H1 (cell line): Measurements from ENCODE around the gene TMEM126B. TPM values are rescaled to one million over a fixed set of nuclear protein-coding genes. Genes with fewer than 3 reads are reported as not detected.

Experiments used
- CTCF ChIA-PET: fragments of 300-600 bp; sonication (Branson Sonifier 250); formaldehyde crosslinking; loops from one replicate; lab custom pipeline; 2021; ENCODE audit not compliant: partially characterized antibody; lab: Charles Lee
- POLR2A ChIA-PET: fragments of 300-600 bp; sonication (Branson Sonifier 250); formaldehyde crosslinking; loops from one replicate; lab custom pipeline; 2021; ENCODE audit warnings: inconsistent platforms; ENCODE audit not compliant: partially characterized antibody; lab: Charles Lee
- DNase-seq, 2 experiments: peaks; one replicate each; pipeline versions ENCODE4 v3.0.0 to v3.0.0-alpha.2; 2010 to 2022; ENCODE audit warnings: low spot score in 2 of 2, low read depth in 1 of 2, mixed read lengths in 1 of 2
- FAIRE-seq: peaks from 2 replicates; lab custom pipeline; 2011; peaks lifted over from hg19 to GRCh38; lab: Jason Lieb, UNC
- H2AFZ ChIP-seq: 2 replicates; pipeline ENCODE4 v1.8.1; 2012; ENCODE audit warnings: low read length, inconsistent platforms
- H2AK5ac ChIP-seq: 2 replicates; pipeline ENCODE4 v1.6.1; 2013; ENCODE audit warnings: low read depth, low read length
- H2BK120ac ChIP-seq: replicated peaks from 2 replicates; pipeline ENCODE3; 2013; ENCODE audit warnings: low read depth, low read length, inconsistent platforms
- H2BK12ac ChIP-seq: 2 replicates; pipeline ENCODE4 v1.6.1; 2013; ENCODE audit warnings: low read depth, low read length
- H2BK15ac ChIP-seq: 2 replicates; pipeline ENCODE4 v1.6.1; 2013; ENCODE audit warnings: low read length
- H2BK20ac ChIP-seq: 2 replicates; pipeline ENCODE4 v1.6.1; 2013; ENCODE audit warnings: low read length
- H2BK5ac ChIP-seq: 2 replicates; pipeline ENCODE4 v1.6.1; 2013; ENCODE audit warnings: low read depth, low read length
- H3K14ac ChIP-seq: 2 replicates; pipeline ENCODE4 v1.6.1; 2013; ENCODE audit warnings: inconsistent platforms; ENCODE audit not compliant: insufficient read length
- H3K18ac ChIP-seq: 2 replicates; pipeline ENCODE4 v1.6.1; 2013; ENCODE audit warnings: low read length; ENCODE audit errors: extremely low read depth
- H3K23ac ChIP-seq: 2 replicates; pipeline ENCODE4 v1.6.1; 2013; ENCODE audit warnings: inconsistent platforms; ENCODE audit not compliant: insufficient read length
- H3K23me2 ChIP-seq: 2 replicates; pipeline ENCODE4 v1.6.1; 2013; ENCODE audit warnings: low read depth, low read length
- H3K27ac ChIP-seq: 2 replicates; pipeline ENCODE4 v1.6.1; 2011; ENCODE audit warnings: low read depth, low read length, inconsistent platforms
- H3K27me3 ChIP-seq, 4 experiments: replicated peaks in 1 of 4; 1 replicate in 1 of 4; 2 replicates in 3 of 4; pipeline versions ENCODE4 v1.6.1 to v1.8.1; 2011 to 2013; ENCODE audit warnings: low read length in 3 of 4, mild to moderate bottlenecking in 3 of 4, inconsistent platforms in 2 of 4, mixed read lengths in 2 of 4, moderate library complexity in 1 of 4; ENCODE audit not compliant: control insufficient read depth in 3 of 4, insufficient read depth in 3 of 4; ENCODE audit errors: extremely low read depth in 1 of 4
- H3K36me3 ChIP-seq, 4 experiments: 2 replicates each; pipeline versions ENCODE4 v1.6.1 to v1.8.1; 2011 to 2013; ENCODE audit warnings: mild to moderate bottlenecking in 4 of 4, low read length in 3 of 4, moderate library complexity in 2 of 4, control low read depth in 1 of 4, inconsistent platforms in 1 of 4; ENCODE audit not compliant: insufficient read depth in 4 of 4, control insufficient read depth in 2 of 4
- H3K4ac ChIP-seq: replicated peaks from 2 replicates; pipeline ENCODE3; 2013; ENCODE audit warnings: low read length, low read depth, mixed read lengths, inconsistent platforms; ENCODE audit not compliant: insufficient read length
- H3K4me1 ChIP-seq, 4 experiments: replicated peaks in 1 of 4; 1 replicate in 1 of 4; 2 replicates in 3 of 4; pipeline versions ENCODE4 v1.6.1 to v1.8.1; 2011 to 2013; ENCODE audit warnings: low read length in 3 of 4, inconsistent platforms in 2 of 4, mixed read lengths in 1 of 4; ENCODE audit not compliant: insufficient read depth in 4 of 4, control insufficient read depth in 3 of 4
- H3K4me2 ChIP-seq, 2 experiments: 2 replicates each; pipeline versions ENCODE4 v1.6.1 to v1.8.1; 2011 to 2013; ENCODE audit warnings: low read depth in 2 of 2, low read length in 2 of 2, control low read depth in 1 of 2, inconsistent platforms in 1 of 2, mild to moderate bottlenecking in 1 of 2; ENCODE audit not compliant: insufficient read depth in 1 of 2
- H3K4me3 ChIP-seq, 4 experiments: fragments of 200-600, 300-600 bp in 1 of 4; sonication (generic), shearing (Covaris generic), sonication (Bioruptor Twin) in 1 of 4; 2 replicates each; pipeline versions ENCODE4 v1.5.1 to v1.8.1; 2011 to 2016; ENCODE audit warnings: low read length in 4 of 4, low read depth in 3 of 4, control low read depth in 2 of 4, inconsistent platforms in 2 of 4, mild to moderate bottlenecking in 2 of 4, mixed read lengths in 1 of 4, moderate library complexity in 1 of 4; ENCODE audit not compliant: insufficient read depth in 2 of 4; ENCODE audit errors: extremely low read depth in 1 of 4
- H3K56ac ChIP-seq: replicated peaks from 2 replicates; pipeline ENCODE3; 2013; ENCODE audit warnings: low read depth, mild to moderate bottlenecking, mixed read lengths, low read length, inconsistent platforms; ENCODE audit not compliant: insufficient read length
- H3K79me1 ChIP-seq: 2 replicates; pipeline ENCODE4 v1.6.1; 2013; ENCODE audit warnings: low read depth, low read length, control low read depth
- H3K79me2 ChIP-seq, 2 experiments: 2 replicates each; pipeline versions ENCODE4 v1.6.1 to v1.8.1; 2012 to 2013; ENCODE audit warnings: low read length in 2 of 2, mild to moderate bottlenecking in 2 of 2, inconsistent platforms in 1 of 2; ENCODE audit not compliant: insufficient read depth in 2 of 2, control insufficient read depth in 1 of 2
- H3K9ac ChIP-seq, 4 experiments: replicated peaks in 1 of 4; 1 replicate in 1 of 4; 2 replicates in 3 of 4; pipeline versions ENCODE4 v1.6.1 to v1.8.1; 2011 to 2013; ENCODE audit warnings: low read depth in 3 of 4, low read length in 3 of 4, control low read depth in 2 of 4, mild to moderate bottlenecking in 2 of 4, moderate library complexity in 2 of 4, inconsistent platforms in 1 of 4; ENCODE audit errors: extremely low read depth in 1 of 4
- H3K9me3 ChIP-seq, 2 experiments: 2 replicates each; pipeline versions ENCODE4 v1.6.1 to v1.8.1; 2012 to 2013; ENCODE audit warnings: mild to moderate bottlenecking in 2 of 2, moderate library complexity in 2 of 2, control low read depth in 1 of 2, inconsistent platforms in 1 of 2, low read depth in 1 of 2, low read length in 1 of 2, mixed read lengths in 1 of 2; ENCODE audit not compliant: insufficient read depth in 2 of 2
- H4K20me1 ChIP-seq, 2 experiments: replicated peaks in 1 of 2; 2 replicates each; pipeline versions ENCODE3 to v1.8.1; 2011 to 2013; ENCODE audit warnings: inconsistent platforms in 2 of 2, low read length in 2 of 2, mild to moderate bottlenecking in 1 of 2; ENCODE audit not compliant: insufficient read depth in 2 of 2, control insufficient read depth in 1 of 2
- H4K5ac ChIP-seq: 2 replicates; pipeline ENCODE4 v1.6.1; 2013; ENCODE audit warnings: low read length, low read depth, mixed read lengths, inconsistent platforms; ENCODE audit not compliant: insufficient read length
- H4K8ac ChIP-seq: 2 replicates; pipeline ENCODE4 v1.8.0; 2013; ENCODE audit warnings: mild to moderate bottlenecking, moderate library complexity, low read length, inconsistent platforms; ENCODE audit not compliant: insufficient read depth; ENCODE audit errors: extremely low read depth
- H4K91ac ChIP-seq: replicated peaks from 2 replicates; pipeline ENCODE3; 2013; ENCODE audit warnings: low read length, mixed read lengths, inconsistent platforms; ENCODE audit not compliant: insufficient read length
- HDAC2 ChIP-seq, 2 experiments: fragments of 300-600 bp in 1 of 2; sonication (generic) in 1 of 2; IDR thresholded peaks; 2 replicates each; pipeline ENCODE4 v1.6.1; 2011 to 2012; ENCODE audit warnings: low read depth in 2 of 2, low read length in 2 of 2, mild to moderate bottlenecking in 2 of 2, moderate library complexity in 2 of 2, borderline replicate concordance in 1 of 2, inconsistent platforms in 1 of 2
- SP1 ChIP-seq: IDR thresholded peaks from 2 replicates; pipeline ENCODE4 v1.6.1; 2011; ENCODE audit warnings: low read depth, low read length
- WGBS, 2 experiments: shearing (Covaris generic) in 1 of 2; methylation state at CpG; one replicate each; pipeline versions ENCODE4 v1.1.6 to v1.1.7; 2013 to 2015; ENCODE audit warnings: low lambda C conversion rate in 2 of 2, mixed read lengths in 2 of 2, inconsistent platforms in 1 of 2, low coverage in 1 of 2, missing lambda C conversion rate in 1 of 2; ENCODE audit not compliant: insufficient replicate concordance in 2 of 2, insufficient coverage in 1 of 2, insufficient read length in 1 of 2; ENCODE audit errors: extremely low coverage in 1 of 2, missing lambda C conversion rate in 1 of 2; 5-methylcytosine and 5-hydroxymethylcytosine counted together
- polyA plus RNA-seq, 7 experiments: library from polyadenylated mRNA; depleted of rRNA in 3 of 7; stranded (reverse) in 5 of 7; unstranded in 2 of 7; fragments of >200 nt in 5 of 7; fragments of 200-250 nt in 2 of 7; gene quantifications; 1 replicate in 5 of 7; 2 replicates in 1 of 7; 4 replicates in 1 of 7; pipeline versions ENCODE4 v1.2.1 to v1.2.3, GENCODE V29; 2011 to 2013; ENCODE audit warnings: missing spikeins in 2 of 7, mixed read lengths in 2 of 7
- total RNA-seq: library from RNA; stranded (reverse); fragmentation: NEBNext Ultra II Directional; extraction: Animal tissue kit (Norgen Biotek cat#: 25700); gene quantifications from 2 replicates; pipeline ENCODE4 v1.2.1, GENCODE V29; 2021

TMEM126B gene
- total and polyA plus RNA-seq, 2 of the 8 experiments (the other 6 are each of a cell fraction or from before 2014, with no cell fraction given): 85.6 to 101 TPM

DNA sequence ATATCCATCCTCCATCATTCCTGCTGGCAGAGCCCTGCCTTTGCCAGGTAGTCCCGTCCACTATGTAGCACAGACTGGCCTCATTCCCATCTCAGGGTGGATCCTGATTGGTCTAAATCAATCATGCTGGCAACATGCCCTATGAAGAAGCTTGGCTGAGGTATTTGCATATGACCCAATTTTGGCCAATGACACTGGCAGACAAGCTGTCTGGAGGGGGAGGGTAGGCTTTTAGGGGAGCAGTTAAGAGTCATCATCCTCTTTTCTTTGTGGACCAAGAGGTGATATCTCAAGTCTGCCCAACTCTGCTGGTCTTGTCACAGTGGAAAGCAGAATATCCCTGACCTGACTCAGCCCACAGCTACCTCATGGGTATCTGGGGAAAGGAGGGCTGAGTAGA lies 52.5 kb downstream of the TMEM126B start:
- WGBS, 2 experiments: 87% methylated on average over 1 of the region's 1 CpG; no CpG with 5 or more reads in 1 of the 2 experiments
- POLR2A ChIA-PET: interaction anchor here (0.9 to 1.2 kb wide), 3 partner anchors 8 to 45 kb away, joined by 3 to 4 read pairs (median 3); no protein-coding TSS in a partner anchor

More for the DNA sequence above, 52.5 kb downstream of the TMEM126B start:
- H3K14ac ChIP-seq: no peak overlapping the region
- no peak overlapping the region for H2BK12ac ChIP-seq
- H4K8ac ChIP-seq: peak overlapping the region; percentile 21; the same call in 1 of the 2 replicates
- H3K23me2 ChIP-seq: peaks cover 2% of the 10 kb centered on the region; the same call in 1 of the 2 replicates
- no peaks in the 10 kb centered on the region for H3K79me2 ChIP-seq
- H4K91ac ChIP-seq: no peak overlapping the region
- no peaks in the 10 kb centered on the region for H3K36me3 ChIP-seq
- no peak for DNase-seq
- H4K20me1 ChIP-seq: no peaks in the 10 kb centered on the region
- H3K27me3 ChIP-seq: no peaks in the 10 kb centered on the region; a peak in 1 of 7 replicates
- no peak overlapping the region for H3K23ac ChIP-seq
- no peak overlapping the region for H2AK5ac ChIP-seq
- H3K4ac ChIP-seq: no peak overlapping the region
- no peak overlapping the region for H2BK120ac ChIP-seq
- H3K18ac ChIP-seq: no peak overlapping the region
- H3K56ac ChIP-seq: no peak overlapping the region
- FAIRE-seq: peak; percentile 13
- H3K4me1 ChIP-seq: peaks cover 0 to 3% (median 0%) of the 10 kb centered on the region in 4 experiments; a peak in 3 of 7 replicates
- H2BK15ac ChIP-seq: no peak overlapping the region
- no peak overlapping the region; a peak in 1 of 4 replicates for H3K4me2 ChIP-seq
- TF ChIP-seq SP1 (peak; percentile 60; the same call in 1 of the 2 replicates), HDAC2 (IDR thresholded peaks at IDR 0.05; ENCODE audit: borderline replicate concordance in 1 of 2, low read depth in 2 of 2, low read length in 2 of 2) (no peak)
- peak overlapping the region; percentile 59; the same call in 1 of the 2 replicates for H2AFZ ChIP-seq
- no peaks in the 10 kb centered on the region for H3K9me3 ChIP-seq
- no peak overlapping the region for H2BK20ac ChIP-seq
- no peak overlapping the region for H3K4me3 ChIP-seq
- H3K27ac ChIP-seq: no peak overlapping the region
- H3K79me1 ChIP-seq: no peaks in the 10 kb centered on the region
- CTCF ChIA-PET: interaction anchor here (0.8 to 1.5 kb wide), 5 partner anchors 8 to 147 kb away, joined by 3 to 7 read pairs (median 3); no protein-coding TSS in a partner anchor
- no peak overlapping the region for H4K5ac ChIP-seq
- H2BK5ac ChIP-seq: no peak overlapping the region
- H3K9ac ChIP-seq: no peak overlapping the region
